GM23338 (cell line): ENCODE measurements around the gene DOCK4. TPM values are rescaled to one million over a fixed set of nuclear protein-coding genes. Genes with fewer than 3 reads are reported as not detected.

Experiments used
- ATAC-seq: fragments of 200-7000 bp; cut with Tn5 transposase; 3 replicates; pipeline ENCODE4 v1.9.1; 2020
- DNase-seq: peaks from one replicate; pipeline ENCODE4 v3.0.0-alpha.2; 2015; ENCODE audit warnings: low spot score
- H2AFZ ChIP-seq: fragments of 200-600 bp; sonication (generic); 2 replicates; pipeline ENCODE4 v1.8.0; 2016; ENCODE audit warnings: antibody characterized with exemption, mild to moderate bottlenecking, moderate library complexity
- H3F3A ChIP-seq: fragments of 200-600 bp; sonication (generic); replicated peaks from 2 replicates; pipeline ENCODE4 v1.8.0; 2017; ENCODE audit warnings: antibody characterized with exemption, mixed run types, low read depth
- H3K27ac ChIP-seq: fragments of 200-600 bp; sonication (generic); 2 replicates; pipeline ENCODE4 v1.6.1; 2016; ENCODE audit warnings: low read depth
- H3K27me3 ChIP-seq: fragments of 200-600 bp; sonication (generic); 2 replicates; pipeline ENCODE4 v1.8.0; 2016; ENCODE audit warnings: mild to moderate bottlenecking, mixed run types, moderate library complexity; ENCODE audit not compliant: insufficient read depth
- H3K36me3 ChIP-seq: fragments of 200-600 bp; sonication (generic); 2 replicates; pipeline ENCODE4 v1.8.0; 2016; ENCODE audit warnings: mild to moderate bottlenecking; ENCODE audit not compliant: insufficient read depth
- H3K4me1 ChIP-seq: fragments of 200-600 bp; sonication (generic); 2 replicates; pipeline ENCODE4 v1.8.0; 2016; ENCODE audit warnings: mild to moderate bottlenecking, moderate library complexity; ENCODE audit not compliant: insufficient read depth
- H3K4me2 ChIP-seq: fragments of 200-600 bp; sonication (generic); 2 replicates; pipeline ENCODE4 v1.7.1; 2017; ENCODE audit warnings: mixed run types
- H3K4me3 ChIP-seq: fragments of 200-600 bp; sonication (generic); 2 replicates; pipeline ENCODE4 v1.6.1; 2016; ENCODE audit warnings: mixed run types
- H3K79me2 ChIP-seq: fragments of 200-600 bp; sonication (generic); replicated peaks from 2 replicates; pipeline ENCODE4 v1.8.0; 2017; ENCODE audit warnings: mild to moderate bottlenecking; ENCODE audit not compliant: insufficient read depth
- H3K9me2 ChIP-seq: fragments of 200-600 bp; sonication (generic); 2 replicates; pipeline ENCODE4 v1.8.0; 2017; ENCODE audit not compliant: insufficient read depth
- H4K20me1 ChIP-seq: fragments of 200-600 bp; sonication (generic); replicated peaks from 2 replicates; pipeline ENCODE4 v1.8.0; 2017; ENCODE audit warnings: mild to moderate bottlenecking; ENCODE audit not compliant: insufficient read depth
- H3K27ac Mint-ChIP-seq: 2 replicates; pipeline ENCODE4 v1.8.0; 2020; ENCODE audit warnings: inconsistent platforms, mild to moderate bottlenecking, moderate library complexity, mixed read lengths
- H3K27me3 Mint-ChIP-seq: 3 replicates; pipeline ENCODE4 v1.8.0; 2022; ENCODE audit warnings: low read depth, mild to moderate bottlenecking, moderate library complexity, mixed read lengths, inconsistent platforms; ENCODE audit not compliant: insufficient read depth, poor library complexity
- H3K36me3 Mint-ChIP-seq: 3 replicates; pipeline ENCODE4 v1.8.0; 2021; ENCODE audit warnings: low read depth, mild to moderate bottlenecking, inconsistent platforms, moderate library complexity, mixed read lengths
- H3K4me1 Mint-ChIP-seq: 3 replicates; pipeline ENCODE4 v1.8.0; 2020; ENCODE audit warnings: mild to moderate bottlenecking, inconsistent platforms, mixed read lengths
- H3K4me3 Mint-ChIP-seq: 3 replicates; pipeline ENCODE4 v1.8.0; 2021; ENCODE audit warnings: moderate library complexity, mild to moderate bottlenecking, inconsistent platforms, mixed read lengths
- H3K9me3 Mint-ChIP-seq: 3 replicates; pipeline ENCODE4 v1.8.0; 2020; ENCODE audit warnings: moderate library complexity, mild to moderate bottlenecking, inconsistent platforms, mixed read lengths
- CREB1 ChIP-seq: fragments of 250-450 bp; sonication (Bioruptor Pico); IDR thresholded peaks from 2 replicates; pipeline ENCODE4 v1.5.0; 2020; ENCODE audit warnings: low read depth, mild to moderate bottlenecking, moderate library complexity
- EZH2 ChIP-seq: fragments of 200-600 bp; sonication (generic); IDR thresholded peaks from one replicate; pipeline ENCODE4 v1.8.0; 2017; ENCODE audit warnings: antibody characterized with exemption, mild to moderate bottlenecking, low read depth; ENCODE audit not compliant: unreplicated experiment
- EZH2phosphoT487 ChIP-seq: fragments of 200-600 bp; sonication (generic); IDR thresholded peaks from one replicate; pipeline ENCODE4 v1.8.1; 2018; ENCODE audit warnings: antibody characterized with exemption; ENCODE audit not compliant: unreplicated experiment
- JUNB ChIP-seq: IDR thresholded peaks from one replicate; pipeline ENCODE4 v1.6.1; 2016; ENCODE audit warnings: antibody characterized with exemption; ENCODE audit not compliant: unreplicated experiment
- NANOG ChIP-seq: IDR thresholded peaks from 2 replicates; pipeline ENCODE4 v1.6.1; 2016; ENCODE audit warnings: antibody characterized with exemption, borderline replicate concordance
- POLR2AphosphoS5 ChIP-seq: IDR thresholded peaks from 2 replicates; pipeline ENCODE4 v1.6.1; 2016; ENCODE audit warnings: antibody characterized with exemption, low read depth
- STAT1 ChIP-seq: IDR thresholded peaks from one replicate; pipeline ENCODE4 v1.6.1; 2016; ENCODE audit warnings: antibody characterized with exemption; ENCODE audit not compliant: unreplicated experiment
- ZNF114 ChIP-seq: fragments of 250-450 bp; sonication (Bioruptor Pico); IDR thresholded peaks from 2 replicates; pipeline ENCODE4 v1.5.0; 2020; ENCODE audit warnings: mild to moderate bottlenecking, moderate library complexity
- ZNF331 ChIP-seq: fragments of 250-450 bp; sonication (Bioruptor Pico); IDR thresholded peaks from 2 replicates; pipeline ENCODE4 v1.5.0; 2020; ENCODE audit warnings: low read depth, mild to moderate bottlenecking, moderate library complexity
- polyA plus RNA-seq: library from polyadenylated mRNA; unstranded; fragments of >200 nt; fragmentation: Nextera tagmentation; extraction: Ambion mirVana; gene quantifications from 2 replicates; pipeline ENCODE4 v1.2.1, GENCODE V29; 2016
- total RNA-seq: library from RNA; depleted of rRNA; stranded (reverse); fragments of >200 nt; shearing (Covaris generic); gene quantifications from 2 replicates; pipeline ENCODE4 v1.2.3, GENCODE V29; 2014
- TF ChIP-seq, protein P1 (sequence below), 2 experiments: fragments of 200-600 bp in 1 of 2; sonication (generic) in 1 of 2; conservative IDR thresholded peaks; 2 replicates each; pipeline versions ENCODE4 v1.5.1 to v1.6.1; 2016 to 2017; ENCODE audit warnings: antibody characterized with exemption in 2 of 2, low read depth in 2 of 2, mild to moderate bottlenecking in 2 of 2, moderate library complexity in 1 of 2
- TF ChIP-seq, protein P2 (sequence below): IDR thresholded peaks from one replicate; pipeline ENCODE4 v1.6.1; 2018; ENCODE audit warnings: antibody characterized with exemption; ENCODE audit not compliant: unreplicated experiment
- TF ChIP-seq, protein P3 (sequence below): fragments of 250-450 bp; sonication (Bioruptor Pico); IDR thresholded peaks from 2 replicates; pipeline ENCODE4 v1.5.0; 2020; ENCODE audit warnings: mild to moderate bottlenecking, moderate library complexity
- TF ChIP-seq, protein P4 (sequence below): IDR thresholded peaks from 2 replicates; pipeline ENCODE4 v1.6.1; 2016; ENCODE audit warnings: antibody characterized with exemption

Gene DOCK4
- total and polyA plus RNA-seq, 2 experiments from 2014 or later: 6.3 to 33.8 TPM

DNA sequence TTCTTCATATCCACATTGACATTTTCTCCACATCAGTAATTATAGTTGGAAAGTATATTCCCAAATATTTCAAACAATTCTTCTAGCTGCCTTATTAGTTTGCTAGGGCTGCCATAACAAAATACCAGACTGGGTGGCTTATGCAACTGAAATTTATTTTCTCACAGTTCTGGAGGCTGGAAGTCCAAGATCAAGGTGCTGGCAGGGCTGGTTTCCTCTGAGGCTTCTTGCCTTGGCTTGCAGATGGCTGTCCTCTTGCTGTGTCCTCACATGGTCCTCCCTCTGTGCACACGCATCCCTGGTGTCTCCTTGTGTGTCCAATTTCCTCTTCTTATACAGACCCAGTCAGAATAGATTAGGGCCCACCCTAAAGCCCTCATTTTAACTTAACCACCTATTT lies 34.5 kb downstream of the DOCK4 start:
- Mint-ChIP-seq H3K9me3 (no peaks in the 10 kb centered on the region), H3K4me3 (no peak overlapping the region), H3K27me3 (no peaks in the 10 kb centered on the region), H3K4me1 (peaks cover 42% of the 10 kb centered on the region), H3K27ac (no peak overlapping the region), H3K36me3 (peaks cover 5% of the 10 kb centered on the region; the same call in 1 of the 3 replicates)
- DNase-seq: no peak
- no peaks in the 10 kb centered on the region for H3K36me3 ChIP-seq
- H3K4me1 ChIP-seq: no peaks in the 10 kb centered on the region
- 0 out of 2 replicates have a peak, but pooled peaks cover 3% of the 10 kb centered on the region for H4K20me1 ChIP-seq
- no peak for TF ChIP-seq ZNF331 (CRISPR knock-in tag)
- TF ChIP-seq JUNB: no peak
- TF ChIP-seq, protein P1, sequence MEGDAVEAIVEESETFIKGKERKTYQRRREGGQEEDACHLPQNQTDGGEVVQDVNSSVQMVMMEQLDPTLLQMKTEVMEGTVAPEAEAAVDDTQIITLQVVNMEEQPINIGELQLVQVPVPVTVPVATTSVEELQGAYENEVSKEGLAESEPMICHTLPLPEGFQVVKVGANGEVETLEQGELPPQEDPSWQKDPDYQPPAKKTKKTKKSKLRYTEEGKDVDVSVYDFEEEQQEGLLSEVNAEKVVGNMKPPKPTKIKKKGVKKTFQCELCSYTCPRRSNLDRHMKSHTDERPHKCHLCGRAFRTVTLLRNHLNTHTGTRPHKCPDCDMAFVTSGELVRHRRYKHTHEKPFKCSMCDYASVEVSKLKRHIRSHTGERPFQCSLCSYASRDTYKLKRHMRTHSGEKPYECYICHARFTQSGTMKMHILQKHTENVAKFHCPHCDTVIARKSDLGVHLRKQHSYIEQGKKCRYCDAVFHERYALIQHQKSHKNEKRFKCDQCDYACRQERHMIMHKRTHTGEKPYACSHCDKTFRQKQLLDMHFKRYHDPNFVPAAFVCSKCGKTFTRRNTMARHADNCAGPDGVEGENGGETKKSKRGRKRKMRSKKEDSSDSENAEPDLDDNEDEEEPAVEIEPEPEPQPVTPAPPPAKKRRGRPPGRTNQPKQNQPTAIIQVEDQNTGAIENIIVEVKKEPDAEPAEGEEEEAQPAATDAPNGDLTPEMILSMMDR (conservative IDR thresholded peaks at IDR 0.05; ENCODE audit: low read depth in 2 of 2): no peak
- TF ChIP-seq CREB1 (CRISPR knock-in tag): no peak
- TF ChIP-seq, protein P2, sequence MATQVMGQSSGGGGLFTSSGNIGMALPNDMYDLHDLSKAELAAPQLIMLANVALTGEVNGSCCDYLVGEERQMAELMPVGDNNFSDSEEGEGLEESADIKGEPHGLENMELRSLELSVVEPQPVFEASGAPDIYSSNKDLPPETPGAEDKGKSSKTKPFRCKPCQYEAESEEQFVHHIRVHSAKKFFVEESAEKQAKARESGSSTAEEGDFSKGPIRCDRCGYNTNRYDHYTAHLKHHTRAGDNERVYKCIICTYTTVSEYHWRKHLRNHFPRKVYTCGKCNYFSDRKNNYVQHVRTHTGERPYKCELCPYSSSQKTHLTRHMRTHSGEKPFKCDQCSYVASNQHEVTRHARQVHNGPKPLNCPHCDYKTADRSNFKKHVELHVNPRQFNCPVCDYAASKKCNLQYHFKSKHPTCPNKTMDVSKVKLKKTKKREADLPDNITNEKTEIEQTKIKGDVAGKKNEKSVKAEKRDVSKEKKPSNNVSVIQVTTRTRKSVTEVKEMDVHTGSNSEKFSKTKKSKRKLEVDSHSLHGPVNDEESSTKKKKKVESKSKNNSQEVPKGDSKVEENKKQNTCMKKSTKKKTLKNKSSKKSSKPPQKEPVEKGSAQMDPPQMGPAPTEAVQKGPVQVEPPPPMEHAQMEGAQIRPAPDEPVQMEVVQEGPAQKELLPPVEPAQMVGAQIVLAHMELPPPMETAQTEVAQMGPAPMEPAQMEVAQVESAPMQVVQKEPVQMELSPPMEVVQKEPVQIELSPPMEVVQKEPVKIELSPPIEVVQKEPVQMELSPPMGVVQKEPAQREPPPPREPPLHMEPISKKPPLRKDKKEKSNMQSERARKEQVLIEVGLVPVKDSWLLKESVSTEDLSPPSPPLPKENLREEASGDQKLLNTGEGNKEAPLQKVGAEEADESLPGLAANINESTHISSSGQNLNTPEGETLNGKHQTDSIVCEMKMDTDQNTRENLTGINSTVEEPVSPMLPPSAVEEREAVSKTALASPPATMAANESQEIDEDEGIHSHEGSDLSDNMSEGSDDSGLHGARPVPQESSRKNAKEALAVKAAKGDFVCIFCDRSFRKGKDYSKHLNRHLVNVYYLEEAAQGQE: no peak
- no peak for TF ChIP-seq EZH2
- no peak for TF ChIP-seq STAT1
- no peak for TF ChIP-seq POLR2AphosphoS5
- no peak for TF ChIP-seq NANOG
- no peak for TF ChIP-seq ZNF114 (CRISPR knock-in tag)
- TF ChIP-seq, protein P3, sequence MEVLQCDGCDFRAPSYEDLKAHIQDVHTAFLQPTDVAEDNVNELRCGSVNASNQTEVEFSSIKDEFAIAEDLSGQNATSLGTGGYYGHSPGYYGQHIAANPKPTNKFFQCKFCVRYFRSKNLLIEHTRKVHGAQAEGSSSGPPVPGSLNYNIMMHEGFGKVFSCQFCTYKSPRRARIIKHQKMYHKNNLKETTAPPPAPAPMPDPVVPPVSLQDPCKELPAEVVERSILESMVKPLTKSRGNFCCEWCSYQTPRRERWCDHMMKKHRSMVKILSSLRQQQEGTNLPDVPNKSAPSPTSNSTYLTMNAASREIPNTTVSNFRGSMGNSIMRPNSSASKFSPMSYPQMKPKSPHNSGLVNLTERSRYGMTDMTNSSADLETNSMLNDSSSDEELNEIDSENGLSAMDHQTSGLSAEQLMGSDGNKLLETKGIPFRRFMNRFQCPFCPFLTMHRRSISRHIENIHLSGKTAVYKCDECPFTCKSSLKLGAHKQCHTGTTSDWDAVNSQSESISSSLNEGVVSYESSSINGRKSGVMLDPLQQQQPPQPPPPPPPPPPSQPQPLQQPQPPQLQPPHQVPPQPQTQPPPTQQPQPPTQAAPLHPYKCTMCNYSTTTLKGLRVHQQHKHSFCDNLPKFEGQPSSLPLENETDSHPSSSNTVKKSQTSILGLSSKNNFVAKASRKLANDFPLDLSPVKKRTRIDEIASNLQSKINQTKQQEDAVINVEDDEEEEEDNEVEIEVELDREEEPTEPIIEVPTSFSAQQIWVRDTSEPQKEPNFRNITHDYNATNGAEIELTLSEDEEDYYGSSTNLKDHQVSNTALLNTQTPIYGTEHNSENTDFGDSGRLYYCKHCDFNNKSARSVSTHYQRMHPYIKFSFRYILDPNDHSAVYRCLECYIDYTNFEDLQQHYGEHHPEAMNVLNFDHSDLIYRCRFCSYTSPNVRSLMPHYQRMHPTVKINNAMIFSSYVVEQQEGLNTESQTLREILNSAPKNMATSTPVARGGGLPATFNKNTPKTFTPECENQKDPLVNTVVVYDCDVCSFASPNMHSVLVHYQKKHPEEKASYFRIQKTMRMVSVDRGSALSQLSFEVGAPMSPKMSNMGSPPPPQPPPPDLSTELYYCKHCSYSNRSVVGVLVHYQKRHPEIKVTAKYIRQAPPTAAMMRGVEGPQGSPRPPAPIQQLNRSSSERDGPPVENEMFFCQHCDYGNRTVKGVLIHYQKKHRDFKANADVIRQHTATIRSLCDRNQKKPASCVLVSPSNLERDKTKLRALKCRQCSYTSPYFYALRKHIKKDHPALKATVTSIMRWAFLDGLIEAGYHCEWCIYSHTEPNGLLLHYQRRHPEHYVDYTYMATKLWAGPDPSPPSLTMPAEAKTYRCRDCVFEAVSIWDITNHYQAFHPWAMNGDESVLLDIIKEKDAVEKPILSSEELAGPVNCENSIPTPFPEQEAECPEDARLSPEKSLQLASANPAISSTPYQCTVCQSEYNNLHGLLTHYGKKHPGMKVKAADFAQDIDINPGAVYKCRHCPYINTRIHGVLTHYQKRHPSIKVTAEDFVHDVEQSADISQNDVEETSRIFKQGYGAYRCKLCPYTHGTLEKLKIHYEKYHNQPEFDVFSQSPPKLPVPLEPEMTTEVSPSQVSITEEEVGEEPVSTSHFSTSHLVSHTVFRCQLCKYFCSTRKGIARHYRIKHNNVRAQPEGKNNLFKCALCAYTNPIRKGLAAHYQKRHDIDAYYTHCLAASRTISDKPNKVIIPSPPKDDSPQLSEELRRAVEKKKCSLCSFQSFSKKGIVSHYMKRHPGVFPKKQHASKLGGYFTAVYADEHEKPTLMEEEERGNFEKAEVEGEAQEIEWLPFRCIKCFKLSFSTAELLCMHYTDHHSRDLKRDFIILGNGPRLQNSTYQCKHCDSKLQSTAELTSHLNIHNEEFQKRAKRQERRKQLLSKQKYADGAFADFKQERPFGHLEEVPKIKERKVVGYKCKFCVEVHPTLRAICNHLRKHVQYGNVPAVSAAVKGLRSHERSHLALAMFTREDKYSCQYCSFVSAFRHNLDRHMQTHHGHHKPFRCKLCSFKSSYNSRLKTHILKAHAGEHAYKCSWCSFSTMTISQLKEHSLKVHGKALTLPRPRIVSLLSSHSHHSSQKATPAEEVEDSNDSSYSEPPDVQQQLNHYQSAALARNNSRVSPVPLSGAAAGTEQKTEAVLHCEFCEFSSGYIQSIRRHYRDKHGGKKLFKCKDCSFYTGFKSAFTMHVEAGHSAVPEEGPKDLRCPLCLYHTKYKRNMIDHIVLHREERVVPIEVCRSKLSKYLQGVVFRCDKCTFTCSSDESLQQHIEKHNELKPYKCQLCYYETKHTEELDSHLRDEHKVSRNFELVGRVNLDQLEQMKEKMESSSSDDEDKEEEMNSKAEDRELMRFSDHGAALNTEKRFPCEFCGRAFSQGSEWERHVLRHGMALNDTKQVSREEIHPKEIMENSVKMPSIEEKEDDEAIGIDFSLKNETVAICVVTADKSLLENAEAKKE (CRISPR knock-in tag): no peak
- TF ChIP-seq, protein P4, sequence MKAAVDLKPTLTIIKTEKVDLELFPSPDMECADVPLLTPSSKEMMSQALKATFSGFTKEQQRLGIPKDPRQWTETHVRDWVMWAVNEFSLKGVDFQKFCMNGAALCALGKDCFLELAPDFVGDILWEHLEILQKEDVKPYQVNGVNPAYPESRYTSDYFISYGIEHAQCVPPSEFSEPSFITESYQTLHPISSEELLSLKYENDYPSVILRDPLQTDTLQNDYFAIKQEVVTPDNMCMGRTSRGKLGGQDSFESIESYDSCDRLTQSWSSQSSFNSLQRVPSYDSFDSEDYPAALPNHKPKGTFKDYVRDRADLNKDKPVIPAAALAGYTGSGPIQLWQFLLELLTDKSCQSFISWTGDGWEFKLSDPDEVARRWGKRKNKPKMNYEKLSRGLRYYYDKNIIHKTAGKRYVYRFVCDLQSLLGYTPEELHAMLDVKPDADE: no peak
- no peak for TF ChIP-seq EZH2phosphoT487
- ATAC-seq: no peak
- H3F3A ChIP-seq: no peaks in the 10 kb centered on the region
- no peaks in the 10 kb centered on the region for H3K9me2 ChIP-seq
- no peak overlapping the region for H3K4me2 ChIP-seq
- no peak overlapping the region for H3K27ac ChIP-seq
- H3K27me3 ChIP-seq: no peaks in the 10 kb centered on the region
- H3K79me2 ChIP-seq: peaks cover 85% of the 10 kb centered on the region
- no peak overlapping the region for H2AFZ ChIP-seq
- H3K4me3 ChIP-seq: no peak overlapping the region
